B cell (primary cell): ENCODE results near the gene MAP3K9. TPM values are rescaled to one million over a fixed set of nuclear protein-coding genes. Genes with fewer than 3 reads are reported as not detected.

Experiments
- ATAC-seq: fragments of 200-7000 bp; cut with Tn5 transposase; one replicate; pipeline ENCODE4 v1.10.0; 2021; ENCODE audit warnings: low read depth, mild to moderate bottlenecking, moderate number of reproducible peaks, moderate library complexity
- CTCF ChIA-PET: fragments of 350-600 bp; sonication (Branson Sonifier 250); formaldehyde crosslinking; loops from one replicate; lab custom pipeline; 2021; ENCODE audit warnings: antibody characterized with exemption, inconsistent platforms; lab: Charles Lee
- POLR2A ChIA-PET: fragments of 350-600 bp; sonication (Branson Sonifier 250); formaldehyde crosslinking; loops from one replicate; lab custom pipeline; 2021; ENCODE audit warnings: antibody characterized with exemption; lab: Charles Lee
- DNase-seq: peaks from one replicate; pipeline ENCODE4 v3.0.0; 2013
- H2AFZ ChIP-seq: 2 replicates; pipeline ENCODE4 v1.6.1; 2012; ENCODE audit warnings: mild to moderate bottlenecking, low read depth, low read length; ENCODE audit not compliant: insufficient read depth, poor library complexity, severe bottlenecking
- H3K27ac ChIP-seq, 2 donors: 1 replicate in 1 of 2; 2 replicates in 1 of 2; pipeline ENCODE4 v1.5.1; 2012 to 2013; ENCODE audit warnings: low read length in 2 of 2, mild to moderate bottlenecking in 2 of 2, moderate library complexity in 1 of 2
- H3K27me3 ChIP-seq, 4 experiments: fragments of 200-600 bp in 1 of 4; sonication (generic) in 1 of 4; replicated peaks in 1 of 4; 1 replicate in 2 of 4; 2 replicates in 2 of 4; pipeline versions ENCODE4 v1.6.1 to v1.7.0; 2013 to 2016; ENCODE audit warnings: low read length in 3 of 4, mild to moderate bottlenecking in 2 of 4, mixed read lengths in 1 of 4, moderate library complexity in 1 of 4; ENCODE audit not compliant: insufficient read depth in 4 of 4, control insufficient read depth in 3 of 4; ENCODE audit errors: control extremely low read depth in 1 of 4
- H3K36me3 ChIP-seq, 2 experiments: replicated peaks in 1 of 2; 1 replicate in 1 of 2; 2 replicates in 1 of 2; pipeline versions ENCODE4 v1.6.1 to v1.7.1; 2013; ENCODE audit warnings: low read length in 1 of 2; ENCODE audit not compliant: insufficient read depth in 2 of 2, control insufficient read depth in 1 of 2; ENCODE audit errors: control extremely low read depth in 1 of 2, extremely low read depth in 1 of 2
- H3K4me1 ChIP-seq, 2 donors: fragments of 200-600 bp in 1 of 2; sonication (generic) in 1 of 2; 1 replicate in 1 of 2; 2 replicates in 1 of 2; pipeline versions ENCODE4 v1.5.1 to v1.6.1; 2013 to 2017; ENCODE audit warnings: low read length in 2 of 2; ENCODE audit not compliant: control insufficient read depth in 2 of 2, insufficient read depth in 2 of 2
- H3K4me2 ChIP-seq: replicated peaks from 2 replicates; pipeline ENCODE3; 2012; ENCODE audit warnings: mild to moderate bottlenecking, low read depth, low read length; ENCODE audit not compliant: poor library complexity, severe bottlenecking
- H3K4me3 ChIP-seq, 5 experiments: fragments of 200-600 bp in 1 of 5; sonication (generic) in 1 of 5; 1 replicate in 3 of 5; 2 replicates in 2 of 5; pipeline versions ENCODE4 v1.5.1 to v1.7.0; 2011 to 2016; ENCODE audit warnings: low read length in 4 of 5, mild to moderate bottlenecking in 4 of 5, low read depth in 2 of 5, control low read depth in 1 of 5, moderate library complexity in 1 of 5; ENCODE audit not compliant: insufficient read depth in 1 of 5; ENCODE audit errors: control extremely low read depth in 1 of 5, extremely low read depth in 1 of 5
- H3K79me2 ChIP-seq: fragments of 200-600 bp; sonication (generic); one replicate; pipeline ENCODE4 v1.6.0; 2016; ENCODE audit warnings: low read length; ENCODE audit not compliant: control insufficient read depth, insufficient read depth
- H3K9ac ChIP-seq: fragments of 200-600 bp; sonication (generic); 2 replicates; pipeline ENCODE4 v1.6.1; 2017; ENCODE audit warnings: mild to moderate bottlenecking, low read length, moderate library complexity
- H3K9me3 ChIP-seq, 3 donors: one replicate each; pipeline versions ENCODE4 v1.6.1 to v1.7.1; 2013; ENCODE audit warnings: low read length in 2 of 3; ENCODE audit not compliant: control insufficient read depth in 2 of 3, insufficient read depth in 1 of 3; ENCODE audit errors: control extremely low read depth in 1 of 3
- H4K20me1 ChIP-seq: 2 replicates; pipeline ENCODE4 v1.6.0; 2012; ENCODE audit warnings: mild to moderate bottlenecking, low read length; ENCODE audit not compliant: insufficient read depth, control insufficient read depth, poor library complexity, severe bottlenecking
- H3K27ac Mint-ChIP-seq: one replicate; pipeline ENCODE4 v1.8.0; 2021; ENCODE audit warnings: mixed read lengths
- H3K27me3 Mint-ChIP-seq: one replicate; pipeline ENCODE4 v1.8.0; 2021; ENCODE audit warnings: mixed read lengths
- H3K4me1 Mint-ChIP-seq: one replicate; pipeline ENCODE4 v1.8.0; 2021; ENCODE audit warnings: mixed read lengths
- H3K4me3 Mint-ChIP-seq: one replicate; pipeline ENCODE4 v1.8.0; 2021; ENCODE audit warnings: mixed read lengths
- H3K9me3 Mint-ChIP-seq: one replicate; pipeline ENCODE4 v1.8.0; 2022; ENCODE audit warnings: mixed read lengths; ENCODE audit not compliant: insufficient read depth
- EZH2 ChIP-seq: IDR thresholded peaks from 2 replicates; pipeline ENCODE4 v1.6.1; 2012; ENCODE audit warnings: borderline replicate concordance, low read depth, mild to moderate bottlenecking, moderate library complexity, low read length; ENCODE audit not compliant: insufficient read depth, poor library complexity, severe bottlenecking
- WGBS: methylation state at CpG from one replicate; pipeline ENCODE4 v1.1.5; 2013; ENCODE audit warnings: missing lambda C conversion rate; ENCODE audit not compliant: insufficient coverage; 5-methylcytosine and 5-hydroxymethylcytosine counted together
- intact Hi-C: fragments of 100-400 bp; cut with micrococcal nuclease; formaldehyde crosslinking; loops from one replicate; pipeline ENCODE4 v1.10.0; 2022
- polyA plus RNA-seq: library from polyadenylated mRNA; depleted of rRNA; stranded (reverse); fragments of >200 nt; gene quantifications from 2 replicates; pipeline ENCODE4 v1.2.3, GENCODE V29; 2012
- total RNA-seq, 2 donors: library from RNA; stranded (reverse); fragments of 120-200 nt in 1 of 2; gene quantifications; 1 replicate in 1 of 2; 2 replicates in 1 of 2; pipeline versions ENCODE4 v1.2.3 to v1.2.4, GENCODE V29; 2013 to 2022
- TF ChIP-seq, protein P1 (sequence below): fragments of 200-600 bp; IDR thresholded peaks from one replicate; pipeline ENCODE4 v1.8.0; 2022; ENCODE audit warnings: antibody characterized with exemption, mild to moderate bottlenecking

The MAP3K9 gene
- total and polyA plus RNA-seq, 2 donors (not counting 1 experiment from before 2014, with no cell fraction given) = 4.7 to 20.2 TPM

DNA sequence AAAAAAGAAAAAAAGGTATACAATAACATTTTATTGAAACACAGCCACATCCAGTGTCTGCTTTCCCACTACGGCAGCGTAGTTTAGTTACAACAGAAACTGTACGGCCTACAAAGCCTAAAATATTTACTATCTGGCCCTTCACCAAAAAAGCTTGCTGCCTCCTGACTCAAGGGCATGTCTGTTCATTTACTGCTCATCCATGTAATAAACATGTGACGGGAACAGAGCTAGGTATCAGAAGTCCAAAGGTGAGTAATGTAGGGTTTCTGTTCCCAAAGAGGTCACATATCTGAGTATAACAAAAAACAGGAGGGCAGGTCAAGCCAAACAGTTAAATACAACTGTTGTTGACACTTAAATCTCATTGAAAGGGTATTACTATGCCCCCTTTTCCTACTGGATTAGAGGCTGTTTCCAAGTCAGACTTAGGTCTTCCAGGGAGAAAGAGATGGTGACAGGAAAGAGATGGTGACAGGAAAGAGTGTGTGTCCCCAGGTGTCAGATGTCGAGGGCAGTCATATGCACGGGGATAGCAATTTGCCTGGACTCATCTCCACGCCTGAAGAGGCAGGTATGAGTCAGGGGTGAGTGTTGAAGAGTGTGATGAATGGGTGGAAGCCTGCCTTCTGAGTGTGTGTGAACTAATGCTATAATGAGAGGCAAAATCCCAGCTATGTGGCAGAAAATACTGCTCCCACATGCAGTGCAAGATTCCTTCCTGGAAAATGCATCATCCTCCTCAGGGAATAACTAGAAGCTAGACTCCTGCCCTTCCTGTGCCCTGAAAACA lies 77.7 kb downstream of the MAP3K9 start:
- ChIA-PET POLR2A (no interaction called here), CTCF (interaction anchor here (1.6 kb wide), 1 partner anchor 18 kb away, joined by 4 read pairs; no protein-coding TSS in a partner anchor)
- H3K9me3 Mint-ChIP-seq = no peaks in the 10 kb centered on the region
- 92% methylated on average over 3 of the region's 7 CpGs for WGBS
- H3K4me3 Mint-ChIP-seq = no peak overlapping the region
- H3K4me1 Mint-ChIP-seq = peaks cover 8% of the 10 kb centered on the region
- H3K79me2 ChIP-seq = no peaks in the 10 kb centered on the region
- no peak overlapping the region for H3K4me3 ChIP-seq
- H3K27me3 ChIP-seq = no peaks in the 10 kb centered on the region
- no peak overlapping the region for H2AFZ ChIP-seq
- intact Hi-C loops = no loop called here
- H3K9me3 ChIP-seq = no peaks in the 10 kb centered on the region
- TF ChIP-seq EZH2 = no peak
- TF ChIP-seq, protein P1, sequence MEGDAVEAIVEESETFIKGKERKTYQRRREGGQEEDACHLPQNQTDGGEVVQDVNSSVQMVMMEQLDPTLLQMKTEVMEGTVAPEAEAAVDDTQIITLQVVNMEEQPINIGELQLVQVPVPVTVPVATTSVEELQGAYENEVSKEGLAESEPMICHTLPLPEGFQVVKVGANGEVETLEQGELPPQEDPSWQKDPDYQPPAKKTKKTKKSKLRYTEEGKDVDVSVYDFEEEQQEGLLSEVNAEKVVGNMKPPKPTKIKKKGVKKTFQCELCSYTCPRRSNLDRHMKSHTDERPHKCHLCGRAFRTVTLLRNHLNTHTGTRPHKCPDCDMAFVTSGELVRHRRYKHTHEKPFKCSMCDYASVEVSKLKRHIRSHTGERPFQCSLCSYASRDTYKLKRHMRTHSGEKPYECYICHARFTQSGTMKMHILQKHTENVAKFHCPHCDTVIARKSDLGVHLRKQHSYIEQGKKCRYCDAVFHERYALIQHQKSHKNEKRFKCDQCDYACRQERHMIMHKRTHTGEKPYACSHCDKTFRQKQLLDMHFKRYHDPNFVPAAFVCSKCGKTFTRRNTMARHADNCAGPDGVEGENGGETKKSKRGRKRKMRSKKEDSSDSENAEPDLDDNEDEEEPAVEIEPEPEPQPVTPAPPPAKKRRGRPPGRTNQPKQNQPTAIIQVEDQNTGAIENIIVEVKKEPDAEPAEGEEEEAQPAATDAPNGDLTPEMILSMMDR = no peak
- H3K27me3 Mint-ChIP-seq = no peaks in the 10 kb centered on the region
- no peak overlapping the region for H3K27ac ChIP-seq
- no peak for DNase-seq
- H3K4me1 ChIP-seq = peaks cover 4 to 6% of the 10 kb centered on the region in 2 donors
- H3K4me2 ChIP-seq = no peak overlapping the region
- H3K9ac ChIP-seq = no peak overlapping the region
- H4K20me1 ChIP-seq = no peaks in the 10 kb centered on the region
- no peak overlapping the region for H3K27ac Mint-ChIP-seq
- peaks cover 0 to 50% of the 10 kb centered on the region in 2 experiments for H3K36me3 ChIP-seq
- ATAC-seq = no peak

DNA sequence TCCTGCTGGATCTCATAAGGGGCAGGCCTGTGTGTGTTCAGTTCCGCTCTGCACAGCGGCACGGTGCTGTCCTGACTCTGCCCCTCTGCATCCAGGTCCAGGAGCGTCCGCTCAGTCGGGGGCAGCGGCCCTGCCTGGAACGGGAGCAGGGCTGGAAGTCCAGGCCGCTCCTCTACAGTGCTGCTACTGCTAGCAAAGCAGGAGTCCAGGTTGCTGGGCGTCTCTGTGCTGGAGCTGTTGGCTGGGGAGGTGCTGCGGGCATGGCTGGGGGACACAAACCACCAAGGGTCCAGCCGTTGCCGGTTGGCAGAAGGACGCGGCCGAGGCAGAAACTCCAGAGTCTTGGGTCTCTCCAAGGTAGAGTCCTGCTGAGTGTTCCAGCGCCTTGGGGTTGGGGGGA lies 78.9 kb downstream of the MAP3K9 start:
- no peaks in the 10 kb centered on the region for H3K79me2 ChIP-seq
- TF ChIP-seq, protein P1 = no peak
- no peak for TF ChIP-seq EZH2
- intact Hi-C loops = no loop called here
- Mint-ChIP-seq H3K4me1 (peaks cover 18% of the 10 kb centered on the region), H3K27me3 (no peaks in the 10 kb centered on the region), H3K27ac (no peak overlapping the region), H3K4me3 (no peak overlapping the region), H3K9me3 (no peaks in the 10 kb centered on the region)
- H3K27me3 ChIP-seq = no peaks in the 10 kb centered on the region
- H3K9ac ChIP-seq = no peak overlapping the region
- no peak overlapping the region for H3K27ac ChIP-seq
- CTCF ChIA-PET = no interaction called here
- DNase-seq (no peak), ATAC-seq (no peak)
- H3K9me3 ChIP-seq = no peaks in the 10 kb centered on the region
- no peak overlapping the region for H2AFZ ChIP-seq
- H4K20me1 ChIP-seq = no peaks in the 10 kb centered on the region
- H3K4me3 ChIP-seq = no peak overlapping the region
- H3K4me2 ChIP-seq = no peak overlapping the region
- 98% methylated on average over 17 of the region's 17 CpGs for WGBS
- POLR2A ChIA-PET = no interaction called here
- peaks cover 0 to 46% of the 10 kb centered on the region in 2 experiments for H3K36me3 ChIP-seq
- peaks cover 6 to 10% of the 10 kb centered on the region in 2 donors for H3K4me1 ChIP-seq
